ENCODE results near the gene RGS3. TPM values are rescaled to one million over a fixed set of nuclear protein-coding genes. Genes with fewer than 3 reads are reported as not detected.

The RGS3 gene
- polyA plus RNA-seq, 1 of the 3 experiments (the other 2 are of a cell fraction) = 50.6 TPM

DNA sequence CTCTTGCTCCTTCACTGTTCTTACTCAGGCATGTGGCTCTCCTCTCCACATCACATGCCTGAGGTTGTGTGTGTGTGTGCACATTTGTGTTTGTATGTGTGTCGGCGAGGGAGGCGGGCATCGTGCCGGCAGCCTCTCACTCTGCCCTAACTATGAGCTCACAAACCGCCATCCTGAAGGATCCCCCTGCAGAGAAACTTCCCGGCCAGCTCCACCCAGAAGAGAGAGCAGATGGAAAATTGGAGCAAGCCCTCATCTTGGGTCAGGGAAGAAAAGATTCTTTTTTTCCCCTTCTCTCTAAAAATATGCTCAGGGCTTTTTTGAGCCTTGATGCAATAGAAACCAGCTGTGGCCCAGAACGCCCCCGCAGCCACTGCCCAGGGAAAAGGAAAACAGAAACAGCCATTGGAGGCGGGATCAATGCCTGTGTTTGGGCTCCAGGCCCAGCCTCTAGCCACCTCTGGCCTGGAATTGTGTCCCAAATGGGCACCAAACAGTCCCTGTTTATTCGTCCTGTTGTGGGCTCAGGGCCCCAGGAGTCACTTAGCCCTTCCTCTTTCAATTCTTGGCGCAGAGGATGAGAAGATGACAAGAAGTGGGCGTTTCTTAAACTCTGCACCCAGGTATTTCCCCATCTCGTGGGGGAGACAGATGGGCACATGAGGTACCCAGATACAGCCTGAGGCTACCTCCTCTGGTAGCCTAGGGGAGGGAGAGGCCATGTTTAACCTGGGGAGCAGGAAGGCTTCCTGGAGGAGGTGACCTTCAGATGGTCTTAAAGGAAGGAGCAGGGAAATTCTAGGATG is 151.5 kb downstream of the RGS3 start:
- H3K79me2 ChIP-seq (ENCODE audit: insufficient read depth) = no peaks in the 10 kb centered on the region
- no peak overlapping the region for H3K4me3 ChIP-seq (ENCODE audit: low read depth in 2 of 2, low read length in 1 of 2)
- TF ChIP-seq EP300 (IDR thresholded peaks at IDR 0.05; ENCODE audit: borderline replicate concordance in 1 of 2, low read depth in 1 of 2, low read length in 1 of 2) (0 out of 4 replicates have a peak, but pooled peaks of 1 of the 2 experiments have one; percentile 20), TEAD4 (IDR thresholded peaks at IDR 0.05; ENCODE audit: borderline replicate concordance, insufficient read depth) (no peak)
- TF ChIP-seq, protein P1, sequence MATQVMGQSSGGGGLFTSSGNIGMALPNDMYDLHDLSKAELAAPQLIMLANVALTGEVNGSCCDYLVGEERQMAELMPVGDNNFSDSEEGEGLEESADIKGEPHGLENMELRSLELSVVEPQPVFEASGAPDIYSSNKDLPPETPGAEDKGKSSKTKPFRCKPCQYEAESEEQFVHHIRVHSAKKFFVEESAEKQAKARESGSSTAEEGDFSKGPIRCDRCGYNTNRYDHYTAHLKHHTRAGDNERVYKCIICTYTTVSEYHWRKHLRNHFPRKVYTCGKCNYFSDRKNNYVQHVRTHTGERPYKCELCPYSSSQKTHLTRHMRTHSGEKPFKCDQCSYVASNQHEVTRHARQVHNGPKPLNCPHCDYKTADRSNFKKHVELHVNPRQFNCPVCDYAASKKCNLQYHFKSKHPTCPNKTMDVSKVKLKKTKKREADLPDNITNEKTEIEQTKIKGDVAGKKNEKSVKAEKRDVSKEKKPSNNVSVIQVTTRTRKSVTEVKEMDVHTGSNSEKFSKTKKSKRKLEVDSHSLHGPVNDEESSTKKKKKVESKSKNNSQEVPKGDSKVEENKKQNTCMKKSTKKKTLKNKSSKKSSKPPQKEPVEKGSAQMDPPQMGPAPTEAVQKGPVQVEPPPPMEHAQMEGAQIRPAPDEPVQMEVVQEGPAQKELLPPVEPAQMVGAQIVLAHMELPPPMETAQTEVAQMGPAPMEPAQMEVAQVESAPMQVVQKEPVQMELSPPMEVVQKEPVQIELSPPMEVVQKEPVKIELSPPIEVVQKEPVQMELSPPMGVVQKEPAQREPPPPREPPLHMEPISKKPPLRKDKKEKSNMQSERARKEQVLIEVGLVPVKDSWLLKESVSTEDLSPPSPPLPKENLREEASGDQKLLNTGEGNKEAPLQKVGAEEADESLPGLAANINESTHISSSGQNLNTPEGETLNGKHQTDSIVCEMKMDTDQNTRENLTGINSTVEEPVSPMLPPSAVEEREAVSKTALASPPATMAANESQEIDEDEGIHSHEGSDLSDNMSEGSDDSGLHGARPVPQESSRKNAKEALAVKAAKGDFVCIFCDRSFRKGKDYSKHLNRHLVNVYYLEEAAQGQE (IDR thresholded peaks at IDR 0.05; ENCODE audit: low read depth, low read length) = no peak
- no peaks in the 10 kb centered on the region for H3K9me3 ChIP-seq
- POLR2A ChIA-PET = interaction anchor here (1.1 kb wide), 1 partner anchor 21 kb away, joined by 6 read pairs; no protein-coding TSS in a partner anchor
- no peaks in the 10 kb centered on the region for H4K20me1 ChIP-seq (ENCODE audit: insufficient read depth)
- H3K27me3 ChIP-seq (ENCODE audit: insufficient read depth) = no peaks in the 10 kb centered on the region
- peaks cover 29 to 45% of the 10 kb centered on the region in 2 experiments for H3K4me1 ChIP-seq (ENCODE audit: control insufficient read depth in 1 of 2, insufficient read depth in 2 of 2, low read depth in 1 of 2, low read length in 1 of 2)
- peak overlapping the region; percentile 37; the same call in 1 of the 2 replicates for H3K4me2 ChIP-seq
- 79% methylated on average over 14 of the region's 14 CpGs for WGBS (ENCODE audit: low lambda C conversion rate)
- CTCF ChIA-PET = interaction anchor here (0.6 to 44.7 kb wide), 4 partner anchors 14 to 38 kb away, joined by 3 to 1335 read pairs (median 8); no protein-coding TSS in a partner anchor
- H2AFZ ChIP-seq (ENCODE audit: low read depth) = no peak overlapping the region; the same call in 1 of the 2 replicates
- peak overlapping the region; percentile 31 to 66; a peak in 2 of 4 replicates for H3K27ac ChIP-seq (ENCODE audit: low read depth in 2 of 2, low read length in 1 of 2)
- no peaks in the 10 kb centered on the region for H3K36me3 ChIP-seq (replicated peaks in 1 of 2; ENCODE audit: control insufficient read depth in 1 of 2, insufficient read depth in 2 of 2, low read length in 1 of 2)
- H3K9ac ChIP-seq = no peak overlapping the region
- H3F3A ChIP-seq (replicated peaks; ENCODE audit: insufficient read depth) = peaks cover 3% of the 10 kb centered on the region
- no peak for DNase-seq
- no peaks in the 10 kb centered on the region for H3K9me2 ChIP-seq

DNA sequence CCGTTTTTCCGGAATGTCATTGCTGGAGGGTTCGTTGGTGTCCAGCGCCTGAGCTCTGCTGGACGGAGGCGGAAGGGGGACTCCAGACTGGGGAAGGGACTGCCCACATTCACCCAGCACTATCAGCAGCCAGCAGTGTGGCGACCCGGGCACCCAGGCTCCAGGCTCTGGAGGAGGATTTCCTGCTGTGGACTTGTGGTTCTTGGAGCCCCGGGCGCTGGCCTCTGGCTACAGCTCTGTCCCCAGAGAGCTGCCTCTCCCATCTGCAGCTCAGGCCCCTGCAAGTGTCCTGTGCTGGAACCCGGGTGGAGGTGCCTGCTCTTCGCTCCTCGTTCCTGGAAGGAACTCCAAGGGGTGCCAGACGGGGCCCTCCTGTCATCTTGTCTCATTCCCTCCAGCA is 152.6 kb downstream of the RGS3 start:
- H3K4me2 ChIP-seq = no peak overlapping the region
- POLR2A ChIA-PET = no interaction called here
- WGBS (ENCODE audit: low lambda C conversion rate) = 80% methylated on average over 5 of the region's 14 CpGs
- H3F3A ChIP-seq (replicated peaks; ENCODE audit: insufficient read depth) = peaks cover 10% of the 10 kb centered on the region
- no peak for DNase-seq
- H4K20me1 ChIP-seq (ENCODE audit: insufficient read depth) = no peaks in the 10 kb centered on the region
- no peak overlapping the region for H3K9ac ChIP-seq
- H3K4me3 ChIP-seq (ENCODE audit: low read depth in 2 of 2, low read length in 1 of 2) = no peak overlapping the region
- no peaks in the 10 kb centered on the region for H3K79me2 ChIP-seq (ENCODE audit: insufficient read depth)
- no peaks in the 10 kb centered on the region for H3K9me3 ChIP-seq
- no peaks in the 10 kb centered on the region for H3K27me3 ChIP-seq (ENCODE audit: insufficient read depth)
- H3K27ac ChIP-seq (ENCODE audit: low read depth in 2 of 2, low read length in 1 of 2) = peak overlapping the region; percentile 30 to 66; a peak in 2 of 4 replicates
- H3K4me1 ChIP-seq (ENCODE audit: control insufficient read depth in 1 of 2, insufficient read depth in 2 of 2, low read depth in 1 of 2, low read length in 1 of 2) = peaks cover 37 to 53% of the 10 kb centered on the region in 2 experiments
- no peaks in the 10 kb centered on the region for H3K9me2 ChIP-seq
- peak overlapping the region; percentile 6; the same call in 1 of the 2 replicates for H2AFZ ChIP-seq (ENCODE audit: low read depth)
- CTCF ChIA-PET = interaction anchor here (0.6 to 44.7 kb wide), 4 partner anchors 14 to 162 kb away, joined by 3 to 1335 read pairs (median 8); no protein-coding TSS in a partner anchor
- no peak for TF ChIP-seq MEF2A (IDR thresholded peaks at IDR 0.05; ENCODE audit: borderline replicate concordance, low read depth)
- no peak for TF ChIP-seq SMC3 (IDR thresholded peaks at IDR 0.05; ENCODE audit: low read depth, low read length)
- TF ChIP-seq, protein P1 (IDR thresholded peaks at IDR 0.05; ENCODE audit: low read depth, low read length) = no peak
- TF ChIP-seq, protein P2, sequence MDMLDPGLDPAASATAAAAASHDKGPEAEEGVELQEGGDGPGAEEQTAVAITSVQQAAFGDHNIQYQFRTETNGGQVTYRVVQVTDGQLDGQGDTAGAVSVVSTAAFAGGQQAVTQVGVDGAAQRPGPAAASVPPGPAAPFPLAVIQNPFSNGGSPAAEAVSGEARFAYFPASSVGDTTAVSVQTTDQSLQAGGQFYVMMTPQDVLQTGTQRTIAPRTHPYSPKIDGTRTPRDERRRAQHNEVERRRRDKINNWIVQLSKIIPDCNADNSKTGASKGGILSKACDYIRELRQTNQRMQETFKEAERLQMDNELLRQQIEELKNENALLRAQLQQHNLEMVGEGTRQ (IDR thresholded peaks at IDR 0.05; ENCODE audit: borderline replicate concordance, low read depth, low read length) = no peak
- H3K36me3 ChIP-seq (replicated peaks in 1 of 2; ENCODE audit: control insufficient read depth in 1 of 2, insufficient read depth in 2 of 2, low read length in 1 of 2) = no peaks in the 10 kb centered on the region
